Measurements from ENCODE around the gene OXCT2.

GRCh38 chr1:39737546-39738169 is 33.5 kb downstream of the OXCT2 start:
- TF ChIP-seq CTCF (IDR thresholded peaks at IDR 0.05) (no peak), EZH2 (IDR thresholded peaks at IDR 0.05; ENCODE audit: borderline replicate concordance, insufficient read depth, low read depth, low read length, poor library complexity, severe bottlenecking) (no peak)
